NCI-H2227 (cell line): ENCODE results near the gene NFIA.

ENCODE experiments used
- DNase-seq: peaks from one replicate; lab custom pipeline; 2025; ENCODE audit not compliant: unreplicated experiment; lab: John Stamatoyannopoulos, UW

The NFIA gene

GRCh38 chr1:61322769-61323168, 240.4 kb downstream of the NFIA start:
- no peak for DNase-seq

GRCh38 chr1:61323681-61324328, 241.4 kb downstream of the NFIA start:
- no peak for DNase-seq

- no peak for DNase-seq
Measured at GRCh38 chr1:61326713-61327112, 244.4 kb downstream of the NFIA start.

GRCh38 chr1:61327436-61327835, 245.1 kb downstream of the NFIA start:
- no peak for DNase-seq

GRCh38 chr1:61329556-61329955, 247.2 kb downstream of the NFIA start:
- DNase-seq: no peak

- DNase-seq: no peak
Measured at GRCh38 chr1:61330018-61330417, 247.7 kb downstream of the NFIA start.

- no peak for DNase-seq
Measured at GRCh38 chr1:61330571-61330970, 248.2 kb downstream of the NFIA start.

GRCh38 chr1:61332196-61332753, 249.9 kb downstream of the NFIA start:
- no peak for DNase-seq

- no peak for DNase-seq
Measured at GRCh38 chr1:61332796-61333195, 250.4 kb downstream of the NFIA start.

- DNase-seq: no peak
Measured at GRCh38 chr1:61334718-61335589, 252.6 kb downstream of the NFIA start.

- no peak for DNase-seq
Measured at GRCh38 chr1:61337037-61337436, 254.7 kb downstream of the NFIA start.

GRCh38 chr1:61337441-61337951, 255.1 kb downstream of the NFIA start:
- DNase-seq: no peak

- peak; percentile 61 for DNase-seq
Measured at GRCh38 chr1:61337981-61338848, 255.9 kb downstream of the NFIA start.

GRCh38 chr1:61338899-61339298, 256.5 kb downstream of the NFIA start:
- peak; percentile 37 for DNase-seq

GRCh38 chr1:61341426-61341825, 259.1 kb downstream of the NFIA start:
- DNase-seq: no peak

- DNase-seq: no peak
Measured at GRCh38 chr1:61343734-61344420, 261.5 kb downstream of the NFIA start.

- no peak for DNase-seq
Measured at GRCh38 chr1:61344696-61345095, 262.3 kb downstream of the NFIA start.

- no peak for DNase-seq
Measured at GRCh38 chr1:61348025-61348665, 265.8 kb downstream of the NFIA start.

GRCh38 chr1:61352845-61353435, 270.6 kb downstream of the NFIA start:
- DNase-seq: no peak
